Kidney epithelial cell (primary cell): Measurements from ENCODE around the gene VDAC1. TPM values are rescaled to one million over a fixed set of nuclear protein-coding genes. Genes with fewer than 3 reads are reported as not detected.

Experiments
- DNase-seq: peaks from one replicate; pipeline ENCODE4 v3.0.0-alpha.2; 2010; ENCODE audit warnings: low read depth
- H3K27me3 ChIP-seq: 2 replicates; pipeline ENCODE4 v1.6.0; 2011; ENCODE audit warnings: low read length; ENCODE audit not compliant: control insufficient read depth, insufficient read depth
- H3K36me3 ChIP-seq: 2 replicates; pipeline ENCODE4 v1.5.1; 2011; ENCODE audit warnings: low read length; ENCODE audit not compliant: control insufficient read depth, insufficient read depth
- H3K4me3 ChIP-seq: 2 replicates; pipeline ENCODE4 v1.5.1; 2011; ENCODE audit warnings: low read depth, mild to moderate bottlenecking, control low read depth, low read length
- CTCF ChIP-seq: IDR thresholded peaks from 2 replicates; pipeline ENCODE4 v1.5.1; 2011; ENCODE audit warnings: mild to moderate bottlenecking, moderate library complexity, low read length, control low read depth, inconsistent platforms; ENCODE audit not compliant: insufficient read depth, poor library complexity, severe bottlenecking
- total RNA-seq: library from RNA; depleted of rRNA; stranded (reverse); fragments of >200 nt; gene quantifications from 2 replicates; pipeline ENCODE4 v1.2.3, GENCODE V29; 2015

Gene VDAC1
- total RNA-seq, 1 donor from 2014 or later, result 238 TPM

DNA sequence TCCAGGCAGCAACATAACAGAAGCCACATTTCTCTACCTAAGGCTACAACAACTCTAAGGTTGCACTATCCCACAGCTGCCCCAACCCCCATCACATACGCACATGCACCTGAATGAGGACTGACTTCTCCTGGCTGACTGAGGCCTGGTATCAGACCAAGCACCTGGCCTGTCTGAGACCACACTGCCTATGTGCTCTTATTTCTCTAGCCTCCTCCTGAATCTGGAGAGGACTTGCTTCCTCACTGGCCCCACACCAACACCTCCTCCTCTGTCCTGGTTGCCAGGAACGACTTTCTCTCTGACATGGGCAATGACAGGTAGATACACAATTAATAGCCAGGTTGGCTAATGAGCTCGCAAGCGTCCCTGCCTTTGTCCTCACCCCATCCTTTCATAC lies 14.9 kb upstream of the VDAC1 start:
- no peak for DNase-seq
- H3K4me3 ChIP-seq, result no peak overlapping the region
- H3K27me3 ChIP-seq, result peaks cover 2% of the 10 kb centered on the region
- TF ChIP-seq CTCF, result no peak
- H3K36me3 ChIP-seq, result no peaks in the 10 kb centered on the region

- H3K36me3 ChIP-seq, result no peaks in the 10 kb centered on the region
- H3K4me3 ChIP-seq, result no peak overlapping the region
- TF ChIP-seq CTCF, result no peak
- H3K27me3 ChIP-seq, result peaks cover 2% of the 10 kb centered on the region
- DNase-seq, result no peak
Measured at GRCh38 chr5:134018986-134019316, 14.2 kb upstream of the VDAC1 start.

DNA sequence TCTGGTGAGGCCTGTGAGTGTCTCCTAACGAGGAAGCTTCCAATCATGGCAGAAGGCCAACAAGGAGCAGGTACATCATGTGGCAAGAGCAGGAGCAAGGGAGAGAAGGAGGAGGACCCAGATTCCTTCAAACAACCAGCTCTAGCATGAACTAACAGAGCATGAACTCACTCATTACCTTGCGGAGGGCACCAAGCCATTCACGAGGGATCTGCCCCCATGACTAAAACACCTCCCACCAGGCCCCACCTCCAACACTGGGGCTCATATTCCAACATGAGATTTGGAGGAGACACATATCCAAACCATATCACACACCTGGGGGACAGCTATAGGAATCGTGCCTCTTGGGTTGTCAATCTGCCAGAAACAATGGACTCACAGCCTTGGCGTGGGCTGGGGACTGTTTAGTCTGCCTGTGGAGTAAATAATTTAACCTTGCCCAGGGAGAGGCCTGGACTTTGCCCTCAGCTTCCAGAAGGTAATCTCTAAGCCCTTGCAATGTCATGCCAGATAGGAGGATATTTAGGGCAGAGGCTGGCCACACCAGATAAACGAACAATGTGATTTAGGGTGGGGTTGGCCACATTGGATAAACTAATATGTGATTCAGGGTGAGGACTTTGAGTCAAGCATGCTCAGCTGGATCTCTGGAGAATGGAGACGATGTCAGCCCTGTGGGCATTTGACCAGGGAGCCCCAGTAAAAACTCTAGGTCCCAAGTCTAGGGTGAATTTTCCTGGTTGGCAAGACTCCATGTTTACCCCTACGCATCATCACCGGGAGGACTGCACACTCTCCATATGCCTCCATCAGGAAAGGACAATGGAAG lies 13.6 kb upstream of the VDAC1 start:
- no peaks in the 10 kb centered on the region for H3K36me3 ChIP-seq
- DNase-seq, result no peak
- peaks cover 2% of the 10 kb centered on the region for H3K27me3 ChIP-seq
- TF ChIP-seq CTCF, result no peak
- H3K4me3 ChIP-seq, result no peak overlapping the region

DNA sequence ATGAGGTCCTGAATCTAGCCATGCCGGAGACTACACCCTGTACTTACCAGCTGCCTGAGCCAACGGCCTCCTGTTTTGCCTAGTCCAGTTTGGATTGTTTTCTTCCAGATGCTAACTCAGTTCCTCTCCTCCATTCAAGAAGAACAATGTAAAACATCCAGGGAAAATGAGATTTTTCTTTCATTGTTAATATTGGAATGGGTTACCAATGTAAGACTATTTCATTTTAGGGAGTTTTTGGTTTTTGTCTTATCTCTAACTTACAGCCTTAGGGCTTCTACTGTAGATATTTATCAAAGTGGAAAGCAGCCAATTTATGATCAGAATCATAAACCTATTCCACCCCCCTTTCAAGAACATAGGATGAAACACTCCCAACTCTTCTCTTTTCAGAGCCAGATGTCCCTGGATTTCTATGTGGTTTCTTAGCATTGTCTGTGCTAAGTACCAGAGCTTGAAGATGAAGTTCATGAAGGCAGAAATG lies 3.5 kb upstream of the VDAC1 start:
- H3K4me3 ChIP-seq, result no peak overlapping the region
- no peak for DNase-seq
- no peak for TF ChIP-seq CTCF
- H3K27me3 ChIP-seq, result no peaks in the 10 kb centered on the region
- no peaks in the 10 kb centered on the region for H3K36me3 ChIP-seq

DNA sequence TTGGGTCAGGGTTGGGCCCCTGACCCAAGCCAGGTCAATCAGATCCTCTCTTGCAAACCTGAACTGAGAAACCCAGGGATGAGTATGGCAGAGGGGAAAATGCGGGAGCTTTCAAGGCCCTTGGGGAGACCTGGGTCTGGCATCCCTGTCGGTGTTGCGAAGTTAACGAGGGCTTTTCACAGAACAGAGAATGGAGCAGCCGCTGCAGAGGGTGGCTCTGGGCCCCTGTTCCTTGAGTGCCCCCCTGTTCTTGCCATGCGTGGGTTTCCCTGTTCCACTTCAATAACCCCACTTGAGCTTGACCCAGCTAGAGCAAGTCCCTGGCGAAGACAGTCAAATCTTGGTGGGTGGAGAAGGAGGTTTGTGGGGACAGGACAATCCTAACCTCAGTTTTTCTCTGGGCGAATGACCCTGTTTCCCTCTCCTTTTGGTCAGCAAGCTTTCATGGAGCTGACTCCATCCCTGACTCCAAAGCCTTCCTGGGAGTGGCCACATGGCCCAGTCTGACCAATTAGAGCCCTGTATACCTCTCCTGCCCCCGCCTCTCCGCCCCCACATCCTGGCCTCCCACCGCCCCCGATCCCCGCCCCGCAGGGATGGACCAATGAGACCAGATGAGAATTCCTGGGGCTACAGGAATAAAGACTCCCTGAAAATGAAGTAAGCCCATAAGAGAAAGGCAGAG lies 2.9 kb upstream of the VDAC1 start:
- DNase-seq, result no peak
- no peak for TF ChIP-seq CTCF
- no peaks in the 10 kb centered on the region for H3K36me3 ChIP-seq
- H3K27me3 ChIP-seq, result no peaks in the 10 kb centered on the region
- no peak overlapping the region for H3K4me3 ChIP-seq
